Measurements from ENCODE around the gene SSBP1. TPM values are rescaled to one million over a fixed set of nuclear protein-coding genes. Genes with fewer than 3 reads are reported as not detected.

SSBP1 gene
- total RNA-seq, 6 experiments from 2014 or later = 38.6 to 115 (median 48.8) TPM

GRCh38 chr7:141704741-141705140 lies 33.4 kb upstream of the SSBP1 start:
- no peaks in the 10 kb centered on the region for H3K36me3 ChIP-seq
- H3K4me1 ChIP-seq = peaks cover 0 to 12% (median 4%) of the 10 kb centered on the region in 4 donors
- DNase-seq (no peak), ATAC-seq (no peak)
- 90% methylated on average over 3 of the region's 5 CpGs for WGBS (ENCODE audit: insufficient coverage, low coverage, low lambda C conversion rate, missing lambda C conversion rate)
- no peaks in the 10 kb centered on the region for H3K9me3 ChIP-seq
- intact Hi-C loops (cut with DNase I) = no loop called here
- H3K27ac ChIP-seq = no peak overlapping the region
- TF ChIP-seq CTCF (IDR thresholded peaks at IDR 0.05) (no peak), POLR2A (IDR thresholded peaks at IDR 0.05) (no peak)
- no peak overlapping the region for H3K4me3 ChIP-seq
- no peaks in the 10 kb centered on the region for H3K27me3 ChIP-seq

GRCh38 chr7:141706239-141707064 lies 31.7 kb upstream of the SSBP1 start:
- no peaks in the 10 kb centered on the region for H3K9me3 ChIP-seq
- H3K27me3 ChIP-seq = no peaks in the 10 kb centered on the region
- H3K4me1 ChIP-seq = peaks cover 0 to 7% (median 0%) of the 10 kb centered on the region in 4 donors
- 88% methylated on average over 1 of the region's 1 CpG for WGBS (ENCODE audit: insufficient coverage, low coverage, low lambda C conversion rate, missing lambda C conversion rate)
- ATAC-seq (no peak), DNase-seq (no peak)
- no peaks in the 10 kb centered on the region for H3K36me3 ChIP-seq
- intact Hi-C loops (cut with DNase I) = no loop called here
- H3K27ac ChIP-seq = no peak overlapping the region
- no peak overlapping the region for H3K4me3 ChIP-seq
- TF ChIP-seq CTCF (IDR thresholded peaks at IDR 0.05) (no peak), POLR2A (IDR thresholded peaks at IDR 0.05) (no peak)

- TF ChIP-seq CTCF (IDR thresholded peaks at IDR 0.05) (no peak), POLR2A (IDR thresholded peaks at IDR 0.05) (no peak)
- no peaks in the 10 kb centered on the region for H3K9me3 ChIP-seq
- no peaks in the 10 kb centered on the region for H3K4me1 ChIP-seq
- no peak for ATAC-seq
- H3K4me3 ChIP-seq = no peak within 1 kb of the TSS
- WGBS (ENCODE audit: insufficient coverage, low coverage, low lambda C conversion rate, missing lambda C conversion rate) = 88% methylated on average over 6 of the region's 6 CpGs
- no peaks in the 10 kb centered on the region for H3K27me3 ChIP-seq
- intact Hi-C loops (cut with DNase I) = no loop called here
- no peak for DNase-seq
- H3K36me3 ChIP-seq = no peaks in the 10 kb centered on the region
- H3K27ac ChIP-seq = no peak within 1 kb of the TSS
Measured at GRCh38 chr7:141708351-141708750, 29.8 kb upstream of the SSBP1 start, which contains the start of gene WEE2. TSS of gene WEE2 (plus strand) at chr7:141708353. CDS start at chr7:141708759, 406 bp downstream.

- no peak for TF ChIP-seq CTCF (IDR thresholded peaks at IDR 0.05)
- no peak for TF ChIP-seq POLR2A (IDR thresholded peaks at IDR 0.05)
- H3K9me3 ChIP-seq = no peaks in the 10 kb centered on the region
- DNase-seq (no peak), ATAC-seq (no peak)
- intact Hi-C loops (cut with DNase I) = no loop called here
- no peak overlapping the region for H3K4me3 ChIP-seq
- no peaks in the 10 kb centered on the region for H3K36me3 ChIP-seq
- H3K27ac ChIP-seq = no peak overlapping the region
- H3K27me3 ChIP-seq = no peaks in the 10 kb centered on the region
- no peaks in the 10 kb centered on the region for H3K4me1 ChIP-seq
- WGBS (ENCODE audit: insufficient coverage, low coverage, low lambda C conversion rate, missing lambda C conversion rate) = 88% methylated on average over 2 of the region's 2 CpGs
Measured at GRCh38 chr7:141709318-141709717, 28.8 kb upstream of the SSBP1 start.
